Common myeloid progenitor, CD34-positive (primary cell): Measurements from ENCODE around the gene RTEL1.
"Not testable (repeated sequence)": the region's sequence is repeated elsewhere in the genome, so short reads cannot be mapped to it uniquely, and the experiment has no call there.

Experiments
- CTCF ChIA-PET: fragments of 350-600 bp; sonication (Branson Sonifier 250); formaldehyde crosslinking; loops from one replicate; lab custom pipeline; 2021; ENCODE audit warnings: antibody characterized with exemption; lab: Charles Lee
- POLR2A ChIA-PET: fragments of 350-600 bp; sonication (Branson Sonifier 250); formaldehyde crosslinking; loops from one replicate; lab custom pipeline; 2021; ENCODE audit warnings: antibody characterized with exemption; lab: Charles Lee
- DNase-seq, 3 donors: peaks; one replicate each; pipeline versions ENCODE4 v3.0.0 to v3.0.0-alpha.2; 2013
- H3K27ac ChIP-seq, 2 experiments: 1 replicate in 1 of 2; 2 replicates in 1 of 2; pipeline ENCODE4 v1.7.0; 2013; ENCODE audit warnings: inconsistent platforms in 2 of 2, low read length in 2 of 2, mild to moderate bottlenecking in 2 of 2, low read depth in 1 of 2, moderate library complexity in 1 of 2; ENCODE audit not compliant: severe bottlenecking in 2 of 2, insufficient read depth in 1 of 2, poor library complexity in 1 of 2
- H3K27me3 ChIP-seq, 5 experiments: replicated peaks in 2 of 5; 1 replicate in 3 of 5; 2 replicates in 2 of 5; pipeline versions ENCODE4 v1.6.1 to v1.7.0; 2013; ENCODE audit warnings: low read length in 4 of 5, mild to moderate bottlenecking in 2 of 5, moderate library complexity in 2 of 5, inconsistent platforms in 1 of 5; ENCODE audit not compliant: insufficient read depth in 5 of 5, control insufficient read depth in 4 of 5
- H3K36me3 ChIP-seq, 4 experiments: 1 replicate in 2 of 4; 2 replicates in 2 of 4; pipeline versions ENCODE4 v1.6.1 to v1.7.0; 2013; ENCODE audit warnings: low read length in 3 of 4, control low read depth in 1 of 4, mild to moderate bottlenecking in 1 of 4; ENCODE audit not compliant: control insufficient read depth in 4 of 4, insufficient read depth in 4 of 4
- H3K4me1 ChIP-seq, 4 experiments: 1 replicate in 3 of 4; 2 replicates in 1 of 4; pipeline versions ENCODE4 v1.6.1 to v1.7.1; 2013; ENCODE audit warnings: low read length in 3 of 4, mild to moderate bottlenecking in 3 of 4, control low read depth in 1 of 4, inconsistent platforms in 1 of 4, moderate library complexity in 1 of 4; ENCODE audit not compliant: control insufficient read depth in 4 of 4, insufficient read depth in 4 of 4; ENCODE audit errors: control extremely low read depth in 1 of 4
- H3K4me3 ChIP-seq, 7 experiments: 1 replicate in 4 of 7; 2 replicates in 3 of 7; pipeline versions ENCODE4 v1.5.1 to v1.7.0; 2013; ENCODE audit warnings: mild to moderate bottlenecking in 7 of 7, low read length in 6 of 7, moderate library complexity in 6 of 7, inconsistent platforms in 2 of 7, low read depth in 2 of 7, control low read depth in 1 of 7; ENCODE audit not compliant: insufficient read depth in 4 of 7, control insufficient read depth in 1 of 7; ENCODE audit errors: extremely low read depth in 1 of 7
- H3K9me3 ChIP-seq, 5 experiments: 1 replicate in 4 of 5; 2 replicates in 1 of 5; pipeline versions ENCODE4 v1.6.1 to v1.7.1; 2013; ENCODE audit warnings: low read length in 4 of 5, mild to moderate bottlenecking in 2 of 5, inconsistent platforms in 1 of 5, low read depth in 1 of 5, moderate library complexity in 1 of 5; ENCODE audit not compliant: control insufficient read depth in 4 of 5, insufficient read depth in 2 of 5; ENCODE audit errors: control extremely low read depth in 1 of 5
- WGBS: methylation state at CpG from one replicate; pipeline ENCODE4 v1.1.5; 2013; ENCODE audit not compliant: insufficient coverage; 5-methylcytosine and 5-hydroxymethylcytosine counted together

The RTEL1 gene

GRCh38 chr20:63648895-63649589, 9.1 kb upstream of the RTEL1 start:
- WGBS, result 89% methylated on average over 10 of the region's 11 CpGs
- CTCF ChIA-PET, result no interaction called here
- Histone ChIP-seq H3K36me3 (peaks cover 0 to 14% (median 4%) of the 10 kb centered on the region in 4 experiments), H3K9me3 (no peaks in the 10 kb centered on the region), H3K27ac (no peak overlapping the region), H3K27me3 (no peaks in the 10 kb centered on the region), H3K4me3 (no peak overlapping the region), H3K4me1 (peaks cover 0 to 26% (median 19%) of the 10 kb centered on the region in 4 experiments)
- no peak for DNase-seq
- POLR2A ChIA-PET, result no interaction called here

GRCh38 chr20:63650486-63650885, 7.6 kb upstream of the RTEL1 start:
- 93% methylated on average over 3 of the region's 25 CpGs for WGBS
- H3K4me1 ChIP-seq, result peaks cover 0 to 34% (median 32%) of the 10 kb centered on the region in 4 experiments
- H3K27ac ChIP-seq, H3K4me3 ChIP-seq, DNase-seq, H3K36me3 ChIP-seq, H3K9me3 ChIP-seq, POLR2A ChIA-PET, H3K27me3 ChIP-seq: not testable (repeated sequence)
- CTCF ChIA-PET, result interaction anchor here (3.1 kb wide), 1 partner anchor 8 kb away, joined by 17 read pairs; no protein-coding TSS in a partner anchor

DNA sequence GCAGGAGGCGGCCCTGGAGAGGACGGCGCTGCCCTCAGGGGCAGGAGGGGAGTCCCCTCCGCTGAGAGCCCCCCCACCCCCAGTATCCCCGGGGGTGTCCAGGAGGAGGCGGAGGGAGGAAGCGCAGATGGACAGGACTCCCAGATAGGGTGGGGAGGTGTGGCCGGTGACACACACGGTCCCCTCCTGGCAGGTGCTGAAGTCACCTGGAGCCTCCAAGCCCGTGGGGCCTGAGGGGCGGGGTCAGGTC, 6.2 kb upstream of the RTEL1 start:
- H3K36me3 ChIP-seq, result peaks cover 0 to 9% (median 1%) of the 10 kb centered on the region in 4 experiments
- CTCF ChIA-PET, result interaction anchor here (3.1 kb wide), 1 partner anchor 10 kb away, joined by 17 read pairs; no protein-coding TSS in a partner anchor
- H3K4me3 ChIP-seq, result peak overlapping the region in 6 of 7 experiments; percentile 58 to 86 (median 74)
- POLR2A ChIA-PET, result interaction anchor here (1.1 to 1.2 kb wide), 2 partner anchors 24 to 114 kb away, joined by 3 read pairs; no protein-coding TSS in a partner anchor
- no peaks in the 10 kb centered on the region for H3K9me3 ChIP-seq
- WGBS, result 17% methylated on average over 6 of the region's 11 CpGs
- DNase-seq, result no peak
- no peak overlapping the region for H3K27ac ChIP-seq
- no peaks in the 10 kb centered on the region for H3K27me3 ChIP-seq
- peaks cover 0 to 35% (median 32%) of the 10 kb centered on the region in 4 experiments for H3K4me1 ChIP-seq

DNA sequence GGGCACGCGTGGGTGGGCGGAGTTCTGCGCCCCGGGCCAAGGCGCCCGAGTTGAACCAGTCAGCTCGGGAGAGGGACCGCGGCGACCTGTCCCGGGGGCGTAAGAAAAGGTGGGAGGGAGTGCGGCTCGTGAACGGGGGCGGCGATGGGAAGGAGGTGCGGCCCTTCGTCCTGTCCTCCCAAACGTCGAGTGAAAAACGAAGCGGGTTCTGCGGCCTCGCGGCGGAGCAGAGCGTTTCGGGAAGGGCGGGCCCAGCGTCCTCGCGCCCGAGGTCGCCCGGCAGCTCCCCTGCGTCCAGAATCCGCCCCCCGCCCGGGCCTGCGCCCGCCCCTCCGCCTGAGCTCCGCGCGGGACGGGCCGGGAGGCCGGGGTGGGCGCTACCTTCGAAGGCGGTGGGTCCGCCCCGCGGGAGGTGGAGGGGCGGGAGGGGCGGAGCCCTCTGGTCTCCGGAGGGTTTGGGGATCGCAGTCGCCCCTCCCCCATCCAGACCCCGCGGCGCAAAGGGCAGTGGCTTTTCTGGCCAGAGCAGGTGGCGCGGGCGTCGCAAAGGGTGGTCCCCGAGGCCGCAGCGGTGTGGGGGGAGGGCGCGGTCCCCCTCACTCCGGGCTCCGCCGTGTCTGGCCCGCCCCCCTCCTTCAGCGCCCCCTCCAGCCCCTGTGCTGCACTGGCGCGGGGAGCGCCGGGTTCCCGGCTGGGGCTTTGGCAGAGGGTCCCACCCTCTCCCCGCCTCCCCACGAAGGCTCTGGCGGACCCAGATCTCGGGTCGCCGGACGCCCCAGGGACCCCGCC, 5.7 kb upstream of the RTEL1 start:
- no peaks in the 10 kb centered on the region for H3K27me3 ChIP-seq
- ChIA-PET POLR2A (interaction anchor here (0.5 to 1.2 kb wide), 4 partner anchors 10 to 114 kb away, joined by 3 to 4 read pairs (median 3); partner anchors contain the start of genes ARFRP1 and ZGPAT), CTCF (interaction anchor here (3.1 kb wide), 1 partner anchor 10 kb away, joined by 17 read pairs; no protein-coding TSS in a partner anchor)
- under 1% methylated on average over 58 of the region's 91 CpGs for WGBS
- peak overlapping the region; percentile 58 to 86 (median 75) for H3K4me3 ChIP-seq
- peak in 2 of 3 donors; percentile 69 to 71 for DNase-seq
- no peaks in the 10 kb centered on the region for H3K9me3 ChIP-seq
- H3K36me3 ChIP-seq, result peaks cover 0 to 9% (median 1%) of the 10 kb centered on the region in 4 experiments
- no peak overlapping the region for H3K27ac ChIP-seq
- H3K4me1 ChIP-seq, result peaks cover 0 to 40% (median 37%) of the 10 kb centered on the region in 4 experiments

DNA sequence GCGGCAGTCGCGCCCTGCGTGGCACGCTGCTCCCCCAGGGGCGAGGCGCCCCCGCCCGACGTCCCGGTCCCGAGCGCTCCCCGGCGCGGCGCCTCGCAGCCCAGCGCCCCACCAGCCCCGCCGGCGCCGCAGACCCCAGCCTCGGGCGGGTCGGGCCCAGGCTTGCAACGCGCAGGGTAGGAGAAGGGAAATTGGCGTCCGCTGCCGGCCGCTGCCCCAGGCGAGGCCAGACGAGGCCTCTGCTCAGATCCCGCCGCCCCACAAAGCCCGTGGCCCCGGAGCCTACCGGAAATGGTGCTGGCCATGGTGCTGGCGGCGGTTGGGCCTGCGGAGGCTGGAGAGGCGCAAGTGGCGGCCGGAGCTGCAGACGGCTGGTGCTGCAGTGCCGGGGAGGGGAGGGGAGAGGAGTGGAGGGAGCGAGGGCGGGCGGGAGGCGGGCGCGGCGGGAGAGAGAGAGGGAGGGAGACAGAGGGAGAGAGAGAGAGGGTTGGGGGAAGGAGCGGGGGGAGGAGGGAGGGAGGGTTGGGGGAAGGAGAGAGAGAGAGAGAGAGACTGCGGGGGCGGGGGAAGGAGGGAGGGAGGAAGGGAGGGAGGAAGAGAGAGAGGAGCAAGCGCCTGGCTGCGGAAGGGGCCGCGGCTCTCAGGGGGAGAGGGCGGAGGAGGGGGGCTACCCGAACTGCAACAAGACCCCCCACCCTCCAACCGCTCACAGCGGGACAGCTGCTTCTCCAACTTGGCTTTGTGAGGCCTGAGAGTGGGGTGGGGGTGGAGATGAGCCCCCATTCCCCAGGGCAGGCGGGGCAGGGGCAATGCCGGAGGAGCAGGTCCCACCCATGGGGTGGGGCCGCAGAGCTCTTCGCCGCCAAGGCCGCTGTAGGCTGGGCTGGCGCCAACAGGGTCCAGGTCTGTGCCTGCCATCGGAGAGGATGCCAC, 4.8 kb upstream of the RTEL1 start, which contains the start of gene STMN3:
Gene STMN3 (minus strand): TSS at position 384 of the 933 bp plus-strand sequence. CDS start 79 bp downstream, at position 305.
- Histone ChIP-seq H3K27ac (peak within 1 kb of the TSS in 1 of 2 experiments; percentile 49), H3K36me3 (peaks cover 0 to 6% (median 0%) of the 10 kb centered on the region in 4 experiments), H3K4me1 (peaks cover 0 to 46% (median 44%) of the 10 kb centered on the region in 4 experiments), H3K27me3 (no peaks in the 10 kb centered on the region), H3K4me3 (peak within 1 kb of the TSS; percentile 61 to 86 (median 79)), H3K9me3 (no peaks in the 10 kb centered on the region)
- WGBS, result under 1% methylated on average over 33 of the region's 73 CpGs
- ChIA-PET CTCF (interaction anchor here (1.0 to 3.1 kb wide), 2 partner anchors 11 to 80 kb away, joined by 3 to 17 read pairs; no protein-coding TSS in a partner anchor), POLR2A (interaction anchor here (0.5 to 1.1 kb wide), 2 partner anchors 11 to 55 kb away, joined by 3 to 7 read pairs; partner anchors contain the start of genes ARFRP1 and ZGPAT)
- DNase-seq, result peak; percentile 92 to 96 (median 94)

DNA sequence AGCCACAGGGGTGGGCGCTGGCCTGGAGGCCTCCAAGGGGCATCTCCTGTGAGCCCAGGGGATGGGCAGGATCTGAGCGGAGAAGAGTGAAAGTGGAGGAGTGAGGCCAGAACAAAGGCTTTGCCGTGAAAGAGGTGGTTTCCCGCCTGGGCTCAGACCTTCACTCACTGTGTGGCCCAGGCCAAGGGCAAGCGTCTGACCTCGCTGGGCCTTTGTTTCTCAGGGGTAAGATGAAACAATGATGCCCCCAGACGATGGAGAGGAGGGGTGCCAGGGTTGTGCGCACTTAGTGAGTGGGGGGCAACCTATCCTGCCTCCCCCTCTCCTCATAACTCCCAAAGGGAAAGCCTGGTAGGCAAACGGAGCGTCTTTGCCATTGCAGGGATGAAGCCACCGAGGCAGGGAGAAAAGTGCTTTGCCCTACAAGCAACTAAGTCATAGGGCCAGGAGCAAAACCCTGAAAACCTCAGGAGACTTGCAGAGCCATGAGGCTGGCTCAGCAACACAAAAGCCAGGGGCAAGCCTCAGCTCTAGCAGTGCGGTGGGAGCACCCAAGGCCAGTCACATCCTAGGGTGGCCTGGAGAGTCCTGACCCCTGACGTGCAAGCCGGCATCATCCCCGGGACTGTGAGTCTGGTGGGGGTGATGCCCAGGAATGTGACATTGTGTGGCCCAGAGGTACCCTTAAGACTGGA, 4.0 kb upstream of the RTEL1 start:
- Histone ChIP-seq H3K27me3 (no peaks in the 10 kb centered on the region), H3K9me3 (no peaks in the 10 kb centered on the region), H3K4me3 (peak overlapping the region; percentile 33 to 86 (median 79)), H3K27ac (peak overlapping the region in 1 of 2 experiments; percentile 49), H3K4me1 (peaks cover 0 to 51% (median 49%) of the 10 kb centered on the region in 4 experiments), H3K36me3 (peaks cover 0 to under 1% (median 0%) of the 10 kb centered on the region in 4 experiments)
- ChIA-PET CTCF (interaction anchor here (1.0 to 1.4 kb wide), 2 partner anchors 73 to 81 kb away, joined by 3 read pairs; no protein-coding TSS in a partner anchor), POLR2A (interaction anchor here (1.1 kb wide), 1 partner anchor 12 kb away, joined by 7 read pairs; no protein-coding TSS in a partner anchor)
- DNase-seq, result peak in 2 of 3 donors; percentile 25 to 27
- WGBS, result 80% methylated on average over 7 of the region's 15 CpGs
